Keratinocyte (primary cell): ENCODE measurements around the gene ITGAX.

Experiments used
- EZH2 ChIP-seq: IDR thresholded peaks from one replicate; pipeline ENCODE4 v1.6.1; 2012; ENCODE audit warnings: inconsistent platforms, mild to moderate bottlenecking, low read length, moderate library complexity
- TF ChIP-seq, protein P1 (sequence below), 3 experiments: IDR thresholded peaks in 1 of 3; conservative IDR thresholded peaks in 1 of 3; optimal IDR thresholded peaks in 1 of 3; 2 replicates in 2 of 3; 3 replicates in 1 of 3; pipeline versions ENCODE3 to v1.5.1; 2011; ENCODE audit warnings: low read length in 3 of 3, mild to moderate bottlenecking in 3 of 3, moderate library complexity in 2 of 3, control low read depth in 1 of 3, inconsistent platforms in 1 of 3; ENCODE audit not compliant: insufficient read depth in 2 of 3; ENCODE audit errors: extremely low read depth in 1 of 3

- TF ChIP-seq, protein P1, sequence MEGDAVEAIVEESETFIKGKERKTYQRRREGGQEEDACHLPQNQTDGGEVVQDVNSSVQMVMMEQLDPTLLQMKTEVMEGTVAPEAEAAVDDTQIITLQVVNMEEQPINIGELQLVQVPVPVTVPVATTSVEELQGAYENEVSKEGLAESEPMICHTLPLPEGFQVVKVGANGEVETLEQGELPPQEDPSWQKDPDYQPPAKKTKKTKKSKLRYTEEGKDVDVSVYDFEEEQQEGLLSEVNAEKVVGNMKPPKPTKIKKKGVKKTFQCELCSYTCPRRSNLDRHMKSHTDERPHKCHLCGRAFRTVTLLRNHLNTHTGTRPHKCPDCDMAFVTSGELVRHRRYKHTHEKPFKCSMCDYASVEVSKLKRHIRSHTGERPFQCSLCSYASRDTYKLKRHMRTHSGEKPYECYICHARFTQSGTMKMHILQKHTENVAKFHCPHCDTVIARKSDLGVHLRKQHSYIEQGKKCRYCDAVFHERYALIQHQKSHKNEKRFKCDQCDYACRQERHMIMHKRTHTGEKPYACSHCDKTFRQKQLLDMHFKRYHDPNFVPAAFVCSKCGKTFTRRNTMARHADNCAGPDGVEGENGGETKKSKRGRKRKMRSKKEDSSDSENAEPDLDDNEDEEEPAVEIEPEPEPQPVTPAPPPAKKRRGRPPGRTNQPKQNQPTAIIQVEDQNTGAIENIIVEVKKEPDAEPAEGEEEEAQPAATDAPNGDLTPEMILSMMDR (optimal IDR thresholded peaks at IDR 0.05 in 1 of 3, IDR thresholded peaks at IDR 0.05 in 1 of 3, conservative IDR thresholded peaks at IDR 0.05 in 1 of 3; ENCODE audit: extremely low read depth in 1 of 3, insufficient read depth in 2 of 3, low read length in 3 of 3), result no peak
- TF ChIP-seq EZH2, result no peak
Observed at GRCh38 chr16:31413943-31414342, 59.0 kb downstream of the ITGAX start.
